CD4-positive, alpha-beta T cell treated with Interleukin-6 at 100 ng/mL for 8 hours (primary cell): ENCODE data around the gene ALG5.

Experiments used
- DNase-seq: peaks from one replicate; pipeline ENCODE4 v3.0.0-alpha.2; 2020; ENCODE audit warnings: mixed read lengths, low spot score

Gene ALG5

GRCh38 chr13:36915896-36916640 is 83.1 kb downstream of the ALG5 start:
- DNase-seq, result no peak

- DNase-seq, result no peak
Observed at GRCh38 chr13:36915106-36915505, 84.0 kb downstream of the ALG5 start.

- no peak for DNase-seq
Observed at GRCh38 chr13:36914648-36915047, 84.5 kb downstream of the ALG5 start.

GRCh38 chr13:36913463-36913862 is 85.7 kb downstream of the ALG5 start:
- DNase-seq, result no peak

GRCh38 chr13:36912973-36913372 is 86.2 kb downstream of the ALG5 start:
- DNase-seq, result no peak

GRCh38 chr13:36912369-36912768 is 86.8 kb downstream of the ALG5 start:
- DNase-seq, result no peak

GRCh38 chr13:36910545-36910944 is 88.6 kb downstream of the ALG5 start:
- DNase-seq, result no peak

- no peak for DNase-seq
Observed at GRCh38 chr13:36907821-36908220, 91.3 kb downstream of the ALG5 start.

GRCh38 chr13:36907266-36907665 is 91.9 kb downstream of the ALG5 start:
- DNase-seq, result no peak

- no peak for DNase-seq
Observed at GRCh38 chr13:36905944-36906343, 93.2 kb downstream of the ALG5 start.

- no peak for DNase-seq
Observed at GRCh38 chr13:36903925-36904595, 95.1 kb downstream of the ALG5 start.
